ENCODE results near the gene COL5A1.

Gene COL5A1

GRCh38 chr9:134621558-134622110, 20.0 kb upstream of the COL5A1 start:
- no peak for TF ChIP-seq CTCF (IDR thresholded peaks at IDR 0.05; ENCODE audit: control insufficient read depth, insufficient read depth, low read depth, low read length, missing control alignments)
- no peak overlapping the region for H3K4me3 ChIP-seq (ENCODE audit: control insufficient read depth, low read depth, low read length)
- no peak for DNase-seq (ENCODE audit: low read depth)

GRCh38 chr9:134622896-134623257, 18.7 kb upstream of the COL5A1 start:
- no peak overlapping the region for H3K4me3 ChIP-seq (ENCODE audit: control insufficient read depth, low read depth, low read length)
- DNase-seq (ENCODE audit: low read depth), result no peak
- no peak for TF ChIP-seq CTCF (IDR thresholded peaks at IDR 0.05; ENCODE audit: control insufficient read depth, insufficient read depth, low read depth, low read length, missing control alignments)

- no peak for TF ChIP-seq CTCF (IDR thresholded peaks at IDR 0.05; ENCODE audit: control insufficient read depth, insufficient read depth, low read depth, low read length, missing control alignments)
- H3K4me3 ChIP-seq (ENCODE audit: control insufficient read depth, low read depth, low read length), result no peak overlapping the region
- DNase-seq (ENCODE audit: low read depth), result no peak
Observed at GRCh38 chr9:134623258-134624066, 18.1 kb upstream of the COL5A1 start.

GRCh38 chr9:134624137-134624591, 17.4 kb upstream of the COL5A1 start:
- no peak for DNase-seq (ENCODE audit: low read depth)
- TF ChIP-seq CTCF (IDR thresholded peaks at IDR 0.05; ENCODE audit: control insufficient read depth, insufficient read depth, low read depth, low read length, missing control alignments), result no peak
- H3K4me3 ChIP-seq (ENCODE audit: control insufficient read depth, low read depth, low read length), result no peak overlapping the region

- peak overlapping the region; percentile 19 for H3K4me3 ChIP-seq (ENCODE audit: control insufficient read depth, low read depth, low read length)
- no peak for TF ChIP-seq CTCF (IDR thresholded peaks at IDR 0.05; ENCODE audit: control insufficient read depth, insufficient read depth, low read depth, low read length, missing control alignments)
- DNase-seq (ENCODE audit: low read depth), result peak; percentile 74
Observed at GRCh38 chr9:134624621-134625181, 16.9 kb upstream of the COL5A1 start.

- DNase-seq (ENCODE audit: low read depth), result no peak
- no peak overlapping the region for H3K4me3 ChIP-seq (ENCODE audit: control insufficient read depth, low read depth, low read length)
- no peak for TF ChIP-seq CTCF (IDR thresholded peaks at IDR 0.05; ENCODE audit: control insufficient read depth, insufficient read depth, low read depth, low read length, missing control alignments)
Observed at GRCh38 chr9:134625361-134626068, 16.1 kb upstream of the COL5A1 start.
